HL-60 (cell line): ENCODE measurements around the gene RTTN.

Source experiments
- GABPA ChIP-seq: IDR thresholded peaks from 2 replicates; pipeline ENCODE4 v1.6.1; 2012; ENCODE audit warnings: low read depth
- POLR2AphosphoS5 ChIP-seq: IDR thresholded peaks from 2 replicates; pipeline ENCODE4 v1.6.1; 2012; ENCODE audit warnings: low read depth
- SPI1 ChIP-seq: IDR thresholded peaks from 2 replicates; pipeline ENCODE4 v1.6.1; 2012; ENCODE audit warnings: low read depth, mild to moderate bottlenecking, borderline replicate concordance
- TF ChIP-seq, protein P1 (sequence below): IDR thresholded peaks from one replicate; pipeline ENCODE4 v1.5.1; 2011; ENCODE audit warnings: low read length, control low read depth, inconsistent platforms; ENCODE audit not compliant: insufficient read depth
- TF ChIP-seq, protein P2 (sequence below): IDR thresholded peaks from 2 replicates; pipeline ENCODE4 v1.6.1; 2012; ENCODE audit warnings: low read depth; ENCODE audit not compliant: insufficient replicate concordance

- TF ChIP-seq GABPA (no peak), POLR2AphosphoS5 (no peak), SPI1 (no peak)
- TF ChIP-seq, protein P1, sequence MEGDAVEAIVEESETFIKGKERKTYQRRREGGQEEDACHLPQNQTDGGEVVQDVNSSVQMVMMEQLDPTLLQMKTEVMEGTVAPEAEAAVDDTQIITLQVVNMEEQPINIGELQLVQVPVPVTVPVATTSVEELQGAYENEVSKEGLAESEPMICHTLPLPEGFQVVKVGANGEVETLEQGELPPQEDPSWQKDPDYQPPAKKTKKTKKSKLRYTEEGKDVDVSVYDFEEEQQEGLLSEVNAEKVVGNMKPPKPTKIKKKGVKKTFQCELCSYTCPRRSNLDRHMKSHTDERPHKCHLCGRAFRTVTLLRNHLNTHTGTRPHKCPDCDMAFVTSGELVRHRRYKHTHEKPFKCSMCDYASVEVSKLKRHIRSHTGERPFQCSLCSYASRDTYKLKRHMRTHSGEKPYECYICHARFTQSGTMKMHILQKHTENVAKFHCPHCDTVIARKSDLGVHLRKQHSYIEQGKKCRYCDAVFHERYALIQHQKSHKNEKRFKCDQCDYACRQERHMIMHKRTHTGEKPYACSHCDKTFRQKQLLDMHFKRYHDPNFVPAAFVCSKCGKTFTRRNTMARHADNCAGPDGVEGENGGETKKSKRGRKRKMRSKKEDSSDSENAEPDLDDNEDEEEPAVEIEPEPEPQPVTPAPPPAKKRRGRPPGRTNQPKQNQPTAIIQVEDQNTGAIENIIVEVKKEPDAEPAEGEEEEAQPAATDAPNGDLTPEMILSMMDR, result no peak
- TF ChIP-seq, protein P2, sequence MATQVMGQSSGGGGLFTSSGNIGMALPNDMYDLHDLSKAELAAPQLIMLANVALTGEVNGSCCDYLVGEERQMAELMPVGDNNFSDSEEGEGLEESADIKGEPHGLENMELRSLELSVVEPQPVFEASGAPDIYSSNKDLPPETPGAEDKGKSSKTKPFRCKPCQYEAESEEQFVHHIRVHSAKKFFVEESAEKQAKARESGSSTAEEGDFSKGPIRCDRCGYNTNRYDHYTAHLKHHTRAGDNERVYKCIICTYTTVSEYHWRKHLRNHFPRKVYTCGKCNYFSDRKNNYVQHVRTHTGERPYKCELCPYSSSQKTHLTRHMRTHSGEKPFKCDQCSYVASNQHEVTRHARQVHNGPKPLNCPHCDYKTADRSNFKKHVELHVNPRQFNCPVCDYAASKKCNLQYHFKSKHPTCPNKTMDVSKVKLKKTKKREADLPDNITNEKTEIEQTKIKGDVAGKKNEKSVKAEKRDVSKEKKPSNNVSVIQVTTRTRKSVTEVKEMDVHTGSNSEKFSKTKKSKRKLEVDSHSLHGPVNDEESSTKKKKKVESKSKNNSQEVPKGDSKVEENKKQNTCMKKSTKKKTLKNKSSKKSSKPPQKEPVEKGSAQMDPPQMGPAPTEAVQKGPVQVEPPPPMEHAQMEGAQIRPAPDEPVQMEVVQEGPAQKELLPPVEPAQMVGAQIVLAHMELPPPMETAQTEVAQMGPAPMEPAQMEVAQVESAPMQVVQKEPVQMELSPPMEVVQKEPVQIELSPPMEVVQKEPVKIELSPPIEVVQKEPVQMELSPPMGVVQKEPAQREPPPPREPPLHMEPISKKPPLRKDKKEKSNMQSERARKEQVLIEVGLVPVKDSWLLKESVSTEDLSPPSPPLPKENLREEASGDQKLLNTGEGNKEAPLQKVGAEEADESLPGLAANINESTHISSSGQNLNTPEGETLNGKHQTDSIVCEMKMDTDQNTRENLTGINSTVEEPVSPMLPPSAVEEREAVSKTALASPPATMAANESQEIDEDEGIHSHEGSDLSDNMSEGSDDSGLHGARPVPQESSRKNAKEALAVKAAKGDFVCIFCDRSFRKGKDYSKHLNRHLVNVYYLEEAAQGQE, result no peak
Observed at GRCh38 chr18:69999656-70000055, 205.8 kb downstream of the RTTN start.
